Brain microvascular endothelial cell (primary cell): ENCODE measurements around the gene TBC1D7.

ENCODE experiments used
- DNase-seq: peaks from one replicate; pipeline ENCODE4 v3.0.0-alpha.2; 2020
- H3K27ac ChIP-seq: fragments of 250-450 bp; sonication (Bioruptor Pico); 2 replicates; pipeline ENCODE4 v1.5.1; 2020; ENCODE audit warnings: mild to moderate bottlenecking, moderate library complexity
- H3K27me3 ChIP-seq: fragments of 250-450 bp; sonication (Bioruptor Pico); replicated peaks from 2 replicates; pipeline ENCODE4 v1.5.1; 2020; ENCODE audit warnings: mild to moderate bottlenecking
- H3K36me3 ChIP-seq: fragments of 250-450 bp; sonication (Bioruptor Pico); replicated peaks from 2 replicates; pipeline ENCODE4 v1.5.1; 2020; ENCODE audit warnings: mild to moderate bottlenecking
- H3K4me3 ChIP-seq: 2 replicates; pipeline ENCODE4 v1.5.1; 2011; ENCODE audit warnings: low read depth, mild to moderate bottlenecking, control low read depth, low read length, moderate library complexity
- CTCF ChIP-seq: IDR thresholded peaks from 2 replicates; pipeline ENCODE4 v1.5.1; 2011; ENCODE audit warnings: low read depth, mild to moderate bottlenecking, moderate library complexity, low read length, control low read depth, inconsistent platforms; ENCODE audit errors: missing control alignments
- in situ Hi-C: cut with HindIII; loops from 2 replicates; pipeline ENCODE4 v1.10.0; 2017; ENCODE audit warnings: low sequenced_read_pairs, low pct_ligation_motif_present

TBC1D7 gene

GRCh38 chr6:13307508-13307995 lies 20.8 kb downstream of the TBC1D7 start:
- DNase-seq: peak; percentile 83
- TF ChIP-seq CTCF: no peak
- H3K27ac ChIP-seq: peak overlapping the region; percentile 90
- no peaks in the 10 kb centered on the region for H3K27me3 ChIP-seq
- H3K4me3 ChIP-seq: no peak overlapping the region
- in situ Hi-C loops: no loop called here
- H3K36me3 ChIP-seq: peaks cover 8% of the 10 kb centered on the region

- Histone ChIP-seq H3K27ac (no peak overlapping the region), H3K36me3 (peaks cover 6% of the 10 kb centered on the region), H3K27me3 (no peaks in the 10 kb centered on the region), H3K4me3 (no peak overlapping the region)
- no peak for DNase-seq
- TF ChIP-seq CTCF: no peak
- in situ Hi-C loops: no loop called here
These were observed 22.5 kb downstream of the TBC1D7 start for GRCh38 chr6:13305791-13306190.

GRCh38 chr6:13305288-13305687 lies 23.0 kb downstream of the TBC1D7 start:
- H3K36me3 ChIP-seq: peaks cover 6% of the 10 kb centered on the region
- in situ Hi-C loops: no loop called here
- H3K4me3 ChIP-seq: no peak overlapping the region
- H3K27ac ChIP-seq: no peak overlapping the region
- no peak for DNase-seq
- H3K27me3 ChIP-seq: no peaks in the 10 kb centered on the region
- TF ChIP-seq CTCF: no peak

GRCh38 chr6:13304580-13305260 lies 23.6 kb downstream of the TBC1D7 start:
- peaks cover 6% of the 10 kb centered on the region for H3K36me3 ChIP-seq
- no peak overlapping the region for H3K4me3 ChIP-seq
- TF ChIP-seq CTCF: no peak
- H3K27ac ChIP-seq: peak overlapping the region; percentile 95
- in situ Hi-C loops: no loop called here
- no peak for DNase-seq
- no peaks in the 10 kb centered on the region for H3K27me3 ChIP-seq

GRCh38 chr6:13304101-13304500 lies 24.2 kb downstream of the TBC1D7 start:
- no peaks in the 10 kb centered on the region for H3K27me3 ChIP-seq
- H3K27ac ChIP-seq: peak overlapping the region; percentile 95
- no peak for TF ChIP-seq CTCF
- no peak for DNase-seq
- H3K4me3 ChIP-seq: no peak overlapping the region
- peaks cover 6% of the 10 kb centered on the region for H3K36me3 ChIP-seq
- in situ Hi-C loops: no loop called here

- no peak for TF ChIP-seq CTCF
- in situ Hi-C loops: no loop called here
- Histone ChIP-seq H3K27ac (peak overlapping the region; percentile 95), H3K4me3 (no peak overlapping the region), H3K27me3 (no peaks in the 10 kb centered on the region), H3K36me3 (peaks cover 6% of the 10 kb centered on the region)
- peak; percentile 79 for DNase-seq
These were observed 24.7 kb downstream of the TBC1D7 start for GRCh38 chr6:13303668-13304017.
